Measurements from ENCODE around the gene SQSTM1. TPM values are rescaled to one million over a fixed set of nuclear protein-coding genes. Genes with fewer than 3 reads are reported as not detected.

Gene SQSTM1
- total and polyA plus RNA-seq, 9 of the 15 experiments (the other 6 are each of a cell fraction or from before 2014, with no cell fraction given), result 5.6 to 148 (median 64.0) TPM

- TF ChIP-seq ZBTB11 (CRISPR knock-in tag; IDR thresholded peaks at IDR 0.05), result no peak
- TF ChIP-seq, protein P1, sequence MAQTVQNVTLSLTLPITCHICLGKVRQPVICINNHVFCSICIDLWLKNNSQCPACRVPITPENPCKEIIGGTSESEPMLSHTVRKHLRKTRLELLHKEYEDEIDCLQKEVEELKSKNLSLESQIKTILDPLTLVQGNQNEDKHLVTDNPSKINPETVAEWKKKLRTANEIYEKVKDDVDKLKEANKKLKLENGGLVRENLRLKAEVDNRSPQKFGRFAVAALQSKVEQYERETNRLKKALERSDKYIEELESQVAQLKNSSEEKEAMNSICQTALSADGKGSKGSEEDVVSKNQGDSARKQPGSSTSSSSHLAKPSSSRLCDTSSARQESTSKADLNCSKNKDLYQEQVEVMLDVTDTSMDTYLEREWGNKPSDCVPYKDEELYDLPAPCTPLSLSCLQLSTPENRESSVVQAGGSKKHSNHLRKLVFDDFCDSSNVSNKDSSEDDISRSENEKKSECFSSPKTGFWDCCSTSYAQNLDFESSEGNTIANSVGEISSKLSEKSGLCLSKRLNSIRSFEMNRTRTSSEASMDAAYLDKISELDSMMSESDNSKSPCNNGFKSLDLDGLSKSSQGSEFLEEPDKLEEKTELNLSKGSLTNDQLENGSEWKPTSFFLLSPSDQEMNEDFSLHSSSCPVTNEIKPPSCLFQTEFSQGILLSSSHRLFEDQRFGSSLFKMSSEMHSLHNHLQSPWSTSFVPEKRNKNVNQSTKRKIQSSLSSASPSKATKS (CRISPR knock-in tag; IDR thresholded peaks at IDR 0.05), result no peak
- no peak for TF ChIP-seq ILF3 (IDR thresholded peaks at IDR 0.05; ENCODE audit: borderline replicate concordance)
- no peak for TF ChIP-seq ZNF561 (CRISPR knock-in tag; conservative IDR thresholded peaks at IDR 0.05)
- peak; percentile 40; the same call in 1 of the 2 replicates for TF ChIP-seq ZBTB17 (CRISPR knock-in tag; IDR thresholded peaks at IDR 0.05)
- TF ChIP-seq ZZZ3 (IDR thresholded peaks at IDR 0.05), result no peak
- TF ChIP-seq, protein P2, sequence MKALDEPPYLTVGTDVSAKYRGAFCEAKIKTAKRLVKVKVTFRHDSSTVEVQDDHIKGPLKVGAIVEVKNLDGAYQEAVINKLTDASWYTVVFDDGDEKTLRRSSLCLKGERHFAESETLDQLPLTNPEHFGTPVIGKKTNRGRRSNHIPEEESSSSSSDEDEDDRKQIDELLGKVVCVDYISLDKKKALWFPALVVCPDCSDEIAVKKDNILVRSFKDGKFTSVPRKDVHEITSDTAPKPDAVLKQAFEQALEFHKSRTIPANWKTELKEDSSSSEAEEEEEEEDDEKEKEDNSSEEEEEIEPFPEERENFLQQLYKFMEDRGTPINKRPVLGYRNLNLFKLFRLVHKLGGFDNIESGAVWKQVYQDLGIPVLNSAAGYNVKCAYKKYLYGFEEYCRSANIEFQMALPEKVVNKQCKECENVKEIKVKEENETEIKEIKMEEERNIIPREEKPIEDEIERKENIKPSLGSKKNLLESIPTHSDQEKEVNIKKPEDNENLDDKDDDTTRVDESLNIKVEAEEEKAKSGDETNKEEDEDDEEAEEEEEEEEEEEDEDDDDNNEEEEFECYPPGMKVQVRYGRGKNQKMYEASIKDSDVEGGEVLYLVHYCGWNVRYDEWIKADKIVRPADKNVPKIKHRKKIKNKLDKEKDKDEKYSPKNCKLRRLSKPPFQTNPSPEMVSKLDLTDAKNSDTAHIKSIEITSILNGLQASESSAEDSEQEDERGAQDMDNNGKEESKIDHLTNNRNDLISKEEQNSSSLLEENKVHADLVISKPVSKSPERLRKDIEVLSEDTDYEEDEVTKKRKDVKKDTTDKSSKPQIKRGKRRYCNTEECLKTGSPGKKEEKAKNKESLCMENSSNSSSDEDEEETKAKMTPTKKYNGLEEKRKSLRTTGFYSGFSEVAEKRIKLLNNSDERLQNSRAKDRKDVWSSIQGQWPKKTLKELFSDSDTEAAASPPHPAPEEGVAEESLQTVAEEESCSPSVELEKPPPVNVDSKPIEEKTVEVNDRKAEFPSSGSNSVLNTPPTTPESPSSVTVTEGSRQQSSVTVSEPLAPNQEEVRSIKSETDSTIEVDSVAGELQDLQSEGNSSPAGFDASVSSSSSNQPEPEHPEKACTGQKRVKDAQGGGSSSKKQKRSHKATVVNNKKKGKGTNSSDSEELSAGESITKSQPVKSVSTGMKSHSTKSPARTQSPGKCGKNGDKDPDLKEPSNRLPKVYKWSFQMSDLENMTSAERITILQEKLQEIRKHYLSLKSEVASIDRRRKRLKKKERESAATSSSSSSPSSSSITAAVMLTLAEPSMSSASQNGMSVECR (CRISPR knock-in tag; IDR thresholded peaks at IDR 0.05), result peak; percentile 85; the same call in 1 of the 2 replicates
- no peak for TF ChIP-seq HMG20B (CRISPR knock-in tag; IDR thresholded peaks at IDR 0.05)
- TF ChIP-seq ARNT (IDR thresholded peaks at IDR 0.05), result no peak
- no peak for TF ChIP-seq CCAR2 (IDR thresholded peaks at IDR 0.05; ENCODE audit: low read depth, low read length)
- TF ChIP-seq USF1 (CRISPR knock-in tag; IDR thresholded peaks at IDR 0.05), result no peak
- no peak for TF ChIP-seq NONO (IDR thresholded peaks at IDR 0.05; ENCODE audit: low read depth in 2 of 2, low read length in 1 of 2)
- TF ChIP-seq TFAM (CRISPR knock-in tag; conservative IDR thresholded peaks at IDR 0.05), result no peak
- no peak for TF ChIP-seq HDAC6 (IDR thresholded peaks at IDR 0.05; ENCODE audit: low read depth, low read length)
- no peak for TF ChIP-seq TRIM28 (IDR thresholded peaks at IDR 0.05)
Measured at GRCh38 chr5:179821298-179822058, 773 bp downstream of the SQSTM1 start (continued).

Measured in K562 (cell line).